K562 (cell line): Measurements from ENCODE around the gene TAS2R13. TPM values are rescaled to one million over a fixed set of nuclear protein-coding genes. Genes with fewer than 3 reads are reported as not detected.

Experiments
- ATAC-seq: fragments of 200-7000 bp; cut with Tn5 transposase; 3 replicates; pipeline ENCODE4 v1.9.1; 2020; ENCODE audit warnings: moderate library complexity
- BruUV-seq: library from RNA; stranded (reverse); fragments of 400-500 nt; replicated peaks from 2 replicates; lab custom pipeline; 2021; lab: Mats Ljungman, UMichigan
- CTCF ChIA-PET: fragments of 300-600 bp; formaldehyde crosslinking; extraction: SDS; loops from one replicate; lab custom pipeline; 2021; ENCODE audit warnings: low intra/inter-chr PET ratio; lab: Yijun Ruan, JAX
- POLR2A ChIA-PET: fragments of 300-600, 350-650 bp; sonication (Branson Sonifier 250); formaldehyde crosslinking; extraction: SDS; loops from one replicate; lab custom pipeline; 2021; ENCODE audit warnings: antibody characterized with exemption, inconsistent platforms; lab: Yijun Ruan, JAX
- DNase-seq, 4 experiments: peaks; one replicate each; pipeline versions ENCODE4 v3.0.0 to v3.0.0-alpha.2; 2011 to 2018; ENCODE audit warnings: low spot score in 3 of 4, mixed read lengths in 3 of 4; ENCODE audit errors: extremely low read depth in 1 of 4
- FAIRE-seq: peaks from 2 replicates; lab custom pipeline; 2011; peaks lifted over from hg19 to GRCh38; lab: Jason Lieb, UNC
- H2AFZ ChIP-seq: 2 replicates; pipeline ENCODE4 v1.6.0; 2011; ENCODE audit warnings: low read depth, low read length, control low read depth, inconsistent platforms
- H3K27ac ChIP-seq: fragments of 200-600 bp; 3 replicates; pipeline ENCODE4 v1.8.0; 2011; ENCODE audit warnings: low read depth, mild to moderate bottlenecking, control low read depth, inconsistent platforms, low read length, moderate library complexity, mixed read lengths; ENCODE audit errors: extremely low read depth
- H3K27me3 ChIP-seq, 2 experiments: fragments of 300-600 bp in 1 of 2; 2 replicates in 1 of 2; 3 replicates in 1 of 2; pipeline versions ENCODE4 v1.6.0 to v1.8.0; 2011; ENCODE audit warnings: inconsistent platforms in 2 of 2, low read length in 2 of 2, mild to moderate bottlenecking in 1 of 2, mixed read lengths in 1 of 2, moderate library complexity in 1 of 2; ENCODE audit not compliant: control insufficient read depth in 2 of 2, insufficient read depth in 2 of 2
- H3K36me3 ChIP-seq: fragments of 300-600 bp; 3 replicates; pipeline ENCODE4 v1.8.0; 2011; ENCODE audit warnings: mild to moderate bottlenecking, low read length, inconsistent platforms; ENCODE audit not compliant: control insufficient read depth, insufficient read depth
- H3K4me1 ChIP-seq, 2 experiments: fragments of 200-600 bp in 1 of 2; replicated peaks in 1 of 2; 2 replicates in 1 of 2; 3 replicates in 1 of 2; pipeline versions ENCODE4 v1.5.1 to v1.8.0; 2011; ENCODE audit warnings: inconsistent platforms in 2 of 2, low read length in 2 of 2, mild to moderate bottlenecking in 1 of 2, mixed read lengths in 1 of 2, moderate library complexity in 1 of 2; ENCODE audit not compliant: control insufficient read depth in 2 of 2, insufficient read depth in 2 of 2
- H3K4me2 ChIP-seq: 2 replicates; pipeline ENCODE4 v1.6.1; 2011; ENCODE audit warnings: low read length, control low read depth, inconsistent platforms, mixed read lengths; ENCODE audit not compliant: insufficient read depth
- H3K4me3 ChIP-seq: fragments of 200-600 bp; sonication (generic), shearing (Covaris generic); 2 replicates; pipeline ENCODE4 v1.5.1; 2016; ENCODE audit warnings: control low read depth, inconsistent platforms
- H3K79me2 ChIP-seq: fragments of 200-600 bp; 3 replicates; pipeline ENCODE4 v1.8.0; 2011; ENCODE audit warnings: low read length, inconsistent platforms; ENCODE audit not compliant: control insufficient read depth, insufficient read depth
- H3K9ac ChIP-seq, 2 experiments: 2 replicates each; pipeline versions ENCODE4 v1.6.0 to v1.6.1; 2011; ENCODE audit warnings: low read depth in 2 of 2, low read length in 2 of 2, control low read depth in 1 of 2, inconsistent platforms in 1 of 2, mild to moderate bottlenecking in 1 of 2, mixed read lengths in 1 of 2; ENCODE audit not compliant: insufficient read depth in 1 of 2
- H3K9me1 ChIP-seq: one replicate; pipeline ENCODE4 v1.6.0; 2011; ENCODE audit warnings: inconsistent platforms, mild to moderate bottlenecking, low read length, moderate library complexity; ENCODE audit not compliant: control insufficient read depth, insufficient read depth
- H3K9me3 ChIP-seq: replicated peaks from 2 replicates; pipeline ENCODE4 v1.5.1; 2011; ENCODE audit warnings: low read depth, low read length, inconsistent platforms; ENCODE audit not compliant: control insufficient read depth, insufficient read depth
- H4K20me1 ChIP-seq: replicated peaks from 2 replicates; pipeline ENCODE4 v1.6.1; 2011; ENCODE audit warnings: low read length, inconsistent platforms, mixed read lengths; ENCODE audit not compliant: control insufficient read depth, insufficient read depth
- ARNT ChIP-seq, 2 experiments: fragments of 450-650 bp; IDR thresholded peaks; 2 replicates each; pipeline ENCODE4 v1.6.1; 2016; ENCODE audit warnings: mild to moderate bottlenecking in 1 of 2
- ATF3 ChIP-seq, 2 experiments: fragments of 450-650 bp in 1 of 2; sonication (generic) in 1 of 2; formaldehyde crosslinking in 1 of 2; IDR thresholded peaks in 1 of 2; conservative IDR thresholded peaks in 1 of 2; 2 replicates each; pipeline versions ENCODE4 v1.6.1 to v1.8.1; 2016 to 2023; ENCODE audit warnings: mild to moderate bottlenecking in 2 of 2, moderate library complexity in 2 of 2, inconsistent platforms in 1 of 2, missing genetic modification reagents in 1 of 2
- FOXA3 ChIP-seq, 2 experiments: fragments of 450-650 bp in 1 of 2; sonication (generic) in 1 of 2; formaldehyde crosslinking; IDR thresholded peaks in 1 of 2; conservative IDR thresholded peaks in 1 of 2; 2 replicates each; pipeline versions ENCODE4 v1.4.0 to v1.8.0; 2020 to 2022; ENCODE audit warnings: mild to moderate bottlenecking in 2 of 2, missing genetic modification reagents in 1 of 2
- GABPA ChIP-seq: fragments of 200-800 bp; sonication (Bioruptor generic); conservative IDR thresholded peaks from 2 replicates; pipeline ENCODE4 v1.6.1; 2016; ENCODE audit warnings: low read depth, missing genetic modification characterization, missing compliant biosample characterization
- HDGF ChIP-seq: fragments of 450-650 bp; IDR thresholded peaks from 2 replicates; pipeline ENCODE4 v1.6.1; 2016
- NFATC3 ChIP-seq: fragments of 450-650 bp; IDR thresholded peaks from 2 replicates; pipeline ENCODE4 v1.6.1; 2017; ENCODE audit warnings: mild to moderate bottlenecking
- NR1H2 ChIP-seq: sonication (generic); formaldehyde crosslinking; IDR thresholded peaks from 2 replicates; pipeline ENCODE4 v1.4.0; 2020; ENCODE audit warnings: mild to moderate bottlenecking, missing genetic modification reagents
- PHF20 ChIP-seq: fragments of 450-650 bp; IDR thresholded peaks from 2 replicates; pipeline ENCODE4 v1.6.1; 2018; ENCODE audit not compliant: partially characterized antibody
- POLR2H ChIP-seq: IDR thresholded peaks from 2 replicates; pipeline ENCODE4 v1.6.1; 2016; ENCODE audit warnings: missing genetic modification characterization, low read depth, mild to moderate bottlenecking, control low read depth, missing compliant biosample characterization, moderate library complexity
- RBBP5 ChIP-seq: fragments of 200-600 bp; sonication (generic); IDR thresholded peaks from 2 replicates; pipeline ENCODE4 v1.6.1; 2012; ENCODE audit warnings: borderline replicate concordance, mild to moderate bottlenecking, low read length, control low read depth, inconsistent platforms; ENCODE audit not compliant: insufficient read depth, poor library complexity, severe bottlenecking
- SPI1 ChIP-seq: IDR thresholded peaks from 2 replicates; pipeline ENCODE4 v1.6.1; 2011; ENCODE audit warnings: low read depth, low read length, control low read depth, borderline replicate concordance
- THRB ChIP-seq: fragments of 450-650 bp; formaldehyde crosslinking; conservative IDR thresholded peaks from 2 replicates; pipeline ENCODE4 v1.4.0; 2022; ENCODE audit warnings: mild to moderate bottlenecking, missing genetic modification characterization
- XRCC5 ChIP-seq: fragments of 200-400 bp; formaldehyde crosslinking; IDR thresholded peaks from 2 replicates; pipeline ENCODE4 v1.6.1; 2017; ENCODE audit warnings: low read depth, mild to moderate bottlenecking, low read length
- ZNF639 ChIP-seq, 2 experiments: fragments of 200-800 bp in 1 of 2; sonication (Bioruptor generic) in 1 of 2; sonication (generic) in 1 of 2; formaldehyde crosslinking in 1 of 2; IDR thresholded peaks in 1 of 2; conservative IDR thresholded peaks in 1 of 2; 2 replicates each; pipeline versions ENCODE4 v1.5.0 to v1.6.1; 2016 to 2020; ENCODE audit warnings: missing compliant biosample characterization in 1 of 2, missing genetic modification characterization in 1 of 2, missing genetic modification reagents in 1 of 2
- WGBS: fragments of 100-300 bp; shearing (Covaris generic); methylation state at CpG from one replicate; pipeline ENCODE4 v1.1.6; 2016; ENCODE audit warnings: low coverage, mixed read lengths; ENCODE audit not compliant: insufficient coverage; ENCODE audit errors: missing lambda C conversion rate; 5-methylcytosine and 5-hydroxymethylcytosine counted together
- in situ Hi-C: fragments of 300-500 bp; cut with MboI; formaldehyde crosslinking; loops from 4 replicates; pipeline ENCODE4 v1.15.0; 2018; ENCODE audit warnings: inconsistent platforms, mixed read lengths
- intact Hi-C: fragments of 100-400 bp; cut with micrococcal nuclease; formaldehyde crosslinking; loops from 2 replicates; pipeline ENCODE4 v1.14.2; 2022
- polyA plus RNA-seq, 8 experiments: library from polyadenylated mRNA; depleted of rRNA in 4 of 8; stranded (reverse) in 5 of 8; unstranded in 3 of 8; fragments of >200 nt; fragmentation: Nextera tagmentation in 2 of 8; fragmentation: Illumina TruSeq in 1 of 8; extraction: Ambion mirVana in 2 of 8; extraction: Trizol in 1 of 8; gene quantifications; 2 replicates each; pipeline versions ENCODE4 v1.2.1 to v1.2.3, GENCODE V29; 2011 to 2014; ENCODE audit warnings: inconsistent platforms in 1 of 8, missing spikeins in 1 of 8
- total RNA-seq, 7 experiments: library from RNA; depleted of rRNA in 6 of 7; stranded (reverse); fragments of >200 nt in 6 of 7; fragmentation: Illumina TruSeq in 2 of 7; extraction: Trizol in 2 of 7; gene quantifications; 2 replicates each; pipeline versions ENCODE4 v1.2.1 to v1.2.3, GENCODE V29; 2011 to 2021; ENCODE audit warnings: low replicate concordance in 1 of 7

The TAS2R13 gene
- total and polyA plus RNA-seq, 9 of the 15 experiments (the other 6 are each of a cell fraction or from before 2014, with no cell fraction given), result 0.07 to 1.4 (median 0.52) TPM; not detected in 3

- CTCF ChIA-PET, result no interaction called here
- H3K36me3 ChIP-seq, result no peaks in the 10 kb centered on the region
- no peak for ATAC-seq
Measured at GRCh38 chr12:10896854-10897253, 12.5 kb downstream of the TAS2R13 start.

More at GRCh38 chr12:10896854-10897253, 12.5 kb downstream of the TAS2R13 start:
- no TSS peak for BruUV-seq
- DNase-seq (no peak), FAIRE-seq (no peak)
- no peaks in the 10 kb centered on the region for H4K20me1 ChIP-seq
- H3K9me3 ChIP-seq, result no peaks in the 10 kb centered on the region
- intact Hi-C loops, result no loop called here
- in situ Hi-C loops, result no loop called here
- no peaks in the 10 kb centered on the region for H3K79me2 ChIP-seq
- H3K27me3 ChIP-seq, result no peaks in the 10 kb centered on the region
- WGBS, result 91% methylated on average over 5 of the region's 5 CpGs
- no peak for TF ChIP-seq SPI1
- no peak for TF ChIP-seq HDGF
- TF ChIP-seq XRCC5, result no peak
- TF ChIP-seq ARNT (IDR thresholded peaks at IDR 0.05), result no peak
- no peak for TF ChIP-seq NR1H2 (CRISPR knock-in tag)
- TF ChIP-seq POLR2H (tag), result no peak
- TF ChIP-seq RBBP5, result no peak
- TF ChIP-seq ZNF639 (CRISPR knock-in tag; conservative IDR thresholded peaks at IDR 0.05 in 1 of 2, IDR thresholded peaks at IDR 0.05 in 1 of 2), result no peak
- TF ChIP-seq GABPA (tag), result no peak
- no peak for TF ChIP-seq THRB (CRISPR knock-in tag)
- TF ChIP-seq FOXA3 (CRISPR knock-in tag; conservative IDR thresholded peaks at IDR 0.05 in 1 of 2, IDR thresholded peaks at IDR 0.05 in 1 of 2), result no peak
- no peak for TF ChIP-seq ATF3 (IDR thresholded peaks at IDR 0.05)
- no peak for TF ChIP-seq ATF3 (CRISPR knock-in tag; conservative IDR thresholded peaks at IDR 0.05)
- no peak for TF ChIP-seq NFATC3
- TF ChIP-seq PHF20, result no peak
- no peaks in the 10 kb centered on the region; a peak in 1 of 5 replicates for H3K4me1 ChIP-seq
- no peak overlapping the region for H2AFZ ChIP-seq
- no peak overlapping the region for H3K9ac ChIP-seq
- no peak overlapping the region for H3K4me2 ChIP-seq
- H3K9me1 ChIP-seq, result no peaks in the 10 kb centered on the region
- no peak overlapping the region for H3K27ac ChIP-seq
- POLR2A ChIA-PET, result no interaction called here
- H3K4me3 ChIP-seq, result no peak overlapping the region
